Endothelial cell of umbilical vein (primary cell): ENCODE measurements around the gene RAD52. TPM values are rescaled to one million over a fixed set of nuclear protein-coding genes. Genes with fewer than 3 reads are reported as not detected.
A peak's percentile ranks its signal among the peaks of the same experiment; 100 is the strongest.

Source experiments
- BruUV-seq: library from RNA; stranded (reverse); fragments of 400-500 nt; replicated peaks from 2 replicates; lab custom pipeline; 2021; lab: Mats Ljungman, UMichigan
- CTCF ChIA-PET: fragments of 300-600, 350-600 bp; sonication (Branson Sonifier 250); formaldehyde crosslinking; loops from one replicate; lab custom pipeline; 2021; ENCODE audit warnings: antibody characterized with exemption, inconsistent platforms; lab: Charles Lee
- POLR2A ChIA-PET: fragments of 300-600, 350-600 bp; sonication (Branson Sonifier 250); formaldehyde crosslinking; loops from one replicate; lab custom pipeline; 2021; ENCODE audit warnings: antibody characterized with exemption, inconsistent platforms; lab: Charles Lee
- DNase-seq: peaks from one replicate; pipeline ENCODE4 v3.0.0-alpha.2; 2011; ENCODE audit warnings: low read depth, low spot score
- FAIRE-seq: peaks from 2 replicates; lab custom pipeline; 2011; peaks lifted over from hg19 to GRCh38; lab: Jason Lieb, UNC
- H2AFZ ChIP-seq: 2 replicates; pipeline ENCODE4 v1.6.0; 2012; ENCODE audit warnings: low read depth, low read length, control low read depth, inconsistent platforms
- H3K27ac ChIP-seq: 2 replicates; pipeline ENCODE4 v1.5.1; 2011; ENCODE audit warnings: low read depth, mild to moderate bottlenecking, control low read depth, low read length, moderate library complexity; ENCODE audit not compliant: insufficient read depth
- H3K27me3 ChIP-seq, 2 experiments: 2 replicates each; pipeline versions ENCODE4 v1.6.0 to v1.6.1; 2011; ENCODE audit warnings: low read length in 2 of 2, mixed read lengths in 1 of 2; ENCODE audit not compliant: control insufficient read depth in 2 of 2, insufficient read depth in 2 of 2
- H3K36me3 ChIP-seq, 2 experiments: 2 replicates in 1 of 2; 3 replicates in 1 of 2; pipeline ENCODE4 v1.5.1; 2011; ENCODE audit warnings: low read length in 2 of 2, mild to moderate bottlenecking in 1 of 2, moderate library complexity in 1 of 2; ENCODE audit not compliant: control insufficient read depth in 2 of 2, insufficient read depth in 2 of 2; ENCODE audit errors: extremely low read depth in 1 of 2
- H3K4me1 ChIP-seq: 3 replicates; pipeline ENCODE4 v1.5.1; 2011; ENCODE audit warnings: mild to moderate bottlenecking, low read length; ENCODE audit not compliant: control insufficient read depth, insufficient read depth; ENCODE audit errors: extremely low read depth
- H3K4me2 ChIP-seq: 2 replicates; pipeline ENCODE4 v1.6.1; 2011; ENCODE audit warnings: low read length, control low read depth, mixed read lengths; ENCODE audit not compliant: insufficient read depth
- H3K4me3 ChIP-seq, 3 experiments: fragments of 200-600 bp in 1 of 3; sonication (generic), shearing (Covaris generic) in 1 of 3; replicated peaks in 1 of 3; 2 replicates each; pipeline ENCODE4 v1.5.1; 2011 to 2016; ENCODE audit warnings: control low read depth in 3 of 3, low read length in 3 of 3, mild to moderate bottlenecking in 2 of 3, inconsistent platforms in 1 of 3, low read depth in 1 of 3, moderate library complexity in 1 of 3; ENCODE audit not compliant: insufficient read depth in 1 of 3
- H3K79me2 ChIP-seq: 2 replicates; pipeline ENCODE4 v1.6.0; 2012; ENCODE audit warnings: low read length, inconsistent platforms; ENCODE audit not compliant: control insufficient read depth, insufficient read depth
- H3K9ac ChIP-seq: replicated peaks from 2 replicates; pipeline ENCODE3; 2011; ENCODE audit warnings: low read length, control low read depth; ENCODE audit not compliant: insufficient read depth; ENCODE audit errors: extremely low read depth
- H3K9me1 ChIP-seq: replicated peaks from 3 replicates; pipeline ENCODE4 v1.6.0; 2011; ENCODE audit warnings: mild to moderate bottlenecking, low read length; ENCODE audit not compliant: control insufficient read depth, insufficient read depth; ENCODE audit errors: extremely low read depth
- H3K9me3 ChIP-seq: replicated peaks from 2 replicates; pipeline ENCODE4 v1.5.1; 2012; ENCODE audit warnings: low read length, inconsistent platforms; ENCODE audit not compliant: control insufficient read depth, insufficient read depth
- H4K20me1 ChIP-seq: replicated peaks from 2 replicates; pipeline ENCODE3; 2011; ENCODE audit warnings: mild to moderate bottlenecking, low read length; ENCODE audit not compliant: control insufficient read depth, insufficient read depth; ENCODE audit errors: extremely low read depth
- FOS ChIP-seq: IDR thresholded peaks from 2 replicates; pipeline ENCODE4 v1.6.1; 2011; ENCODE audit warnings: mild to moderate bottlenecking, low read length, moderate library complexity, borderline replicate concordance; ENCODE audit not compliant: insufficient read depth
- MAX ChIP-seq: IDR thresholded peaks from 2 replicates; pipeline ENCODE4 v1.6.1; 2011; ENCODE audit not compliant: insufficient read depth, insufficient read length
- POLR2A ChIP-seq: IDR thresholded peaks from 2 replicates; pipeline ENCODE4 v1.6.1; 2012; ENCODE audit warnings: low read depth, mild to moderate bottlenecking, control low read depth, low read length
- POLR2AphosphoS5 ChIP-seq: IDR thresholded peaks from 2 replicates; pipeline ENCODE4 v1.6.1; 2012; ENCODE audit warnings: low read depth, mild to moderate bottlenecking, control low read depth, low read length, moderate library complexity; ENCODE audit not compliant: insufficient read depth
- dilution Hi-C: fragments of 300-500 bp; cut with MboI; formaldehyde crosslinking; loops from one replicate; pipeline ENCODE4 v1.15.0; 2019; ENCODE audit warnings: low sequenced_read_pairs; ENCODE audit not compliant: extremely low pct_ligation_motif_present
- intact Hi-C: fragments of 100-400 bp; cut with micrococcal nuclease; formaldehyde crosslinking; loops from one replicate; pipeline ENCODE4 v1.10.0; 2022
- polyA plus RNA-seq, 4 experiments: library from polyadenylated mRNA; depleted of rRNA in 3 of 4; stranded (reverse) in 3 of 4; unstranded in 1 of 4; fragments of >200 nt; gene quantifications; 2 replicates each; pipeline versions ENCODE4 v1.2.1 to v1.2.3, GENCODE V29; 2011 to 2012; ENCODE audit warnings: missing spikeins in 1 of 4
- total RNA-seq: library from RNA; stranded (reverse); gene quantifications from 2 replicates; pipeline ENCODE4 v1.2.3, GENCODE V29; 2021

RAD52 gene
- total and polyA plus RNA-seq, 2 donors (not counting 3 experiments of a cell fraction or from before 2014, with no cell fraction given), result 9.4 to 16.1 TPM

GRCh38 chr12:954741-955140 is 5.2 kb upstream of the RAD52 start:
- H3K9me3 ChIP-seq, result no peaks in the 10 kb centered on the region
- TF ChIP-seq POLR2AphosphoS5, result no peak
- no peak for TF ChIP-seq POLR2A
- no peak for TF ChIP-seq FOS
- TF ChIP-seq MAX, result no peak
- CTCF ChIA-PET, result interaction anchor here (4.3 kb wide), 1 partner anchor 138 kb away, joined by 48 read pairs; no protein-coding TSS in a partner anchor
- BruUV-seq, result no TSS peak
- H3K9me1 ChIP-seq, result no peaks in the 10 kb centered on the region
- dilution Hi-C loops, result no loop called here
- no peaks in the 10 kb centered on the region for H4K20me1 ChIP-seq
- no peak overlapping the region for H3K4me2 ChIP-seq
- peaks cover 17% of the 10 kb centered on the region for H3K4me1 ChIP-seq
- intact Hi-C loops, result loop anchor here (5.0 kb wide), 1 partner anchor 138 kb away; no protein-coding TSS in a partner anchor
- POLR2A ChIA-PET, result no interaction called here
- no peak overlapping the region for H3K9ac ChIP-seq
- no peak overlapping the region for H3K4me3 ChIP-seq
- no peaks in the 10 kb centered on the region for H3K27me3 ChIP-seq
- FAIRE-seq (no peak), DNase-seq (no peak)
- no peaks in the 10 kb centered on the region for H3K79me2 ChIP-seq
- H3K36me3 ChIP-seq, result no peaks in the 10 kb centered on the region
- no peak overlapping the region for H3K27ac ChIP-seq
- H2AFZ ChIP-seq, result no peak overlapping the region

- POLR2A ChIA-PET, result no interaction called here
- CTCF ChIA-PET, result interaction anchor here (0.8 to 4.3 kb wide), 2 partner anchors 14 to 139 kb away, joined by 3 to 48 read pairs; no protein-coding TSS in a partner anchor
- intact Hi-C loops (loop anchor here (5.0 kb wide), 1 partner anchor 139 kb away; no protein-coding TSS in a partner anchor), dilution Hi-C loops (no loop called here)
- no peaks in the 10 kb centered on the region for H3K9me1 ChIP-seq
- DNase-seq (peak; percentile 46), FAIRE-seq (peak; percentile 57)
- BruUV-seq, result no TSS peak
- no peak overlapping the region for H3K9ac ChIP-seq
- H3K4me3 ChIP-seq, result no peak overlapping the region
- peak overlapping the region; percentile 72 for H2AFZ ChIP-seq
- H3K27me3 ChIP-seq, result no peaks in the 10 kb centered on the region
- no peaks in the 10 kb centered on the region for H3K9me3 ChIP-seq
- no peak for TF ChIP-seq POLR2AphosphoS5
- TF ChIP-seq FOS, result peak; percentile 48
- H3K36me3 ChIP-seq, result no peaks in the 10 kb centered on the region
- H3K4me1 ChIP-seq, result peaks cover 12% of the 10 kb centered on the region
- H3K79me2 ChIP-seq, result no peaks in the 10 kb centered on the region
- H3K4me2 ChIP-seq, result peak overlapping the region; percentile 28
- no peak overlapping the region for H3K27ac ChIP-seq
- no peaks in the 10 kb centered on the region for H4K20me1 ChIP-seq
Measured at GRCh38 chr12:953776-954175, 4.3 kb upstream of the RAD52 start.
